Fibroblast of mammary gland (primary cell): ENCODE data around the gene KRTAP4-7.
"Not testable (repeated sequence)": the region's sequence is repeated elsewhere in the genome, so short reads cannot be mapped to it uniquely, and the experiment has no call there.

Source experiments
- DNase-seq: peaks from one replicate; pipeline ENCODE4 v3.0.0-alpha.2; 2010; ENCODE audit warnings: low read depth
- H3K4me3 ChIP-seq: 2 replicates; pipeline ENCODE4 v1.5.1; 2011; ENCODE audit warnings: low read depth, mild to moderate bottlenecking, low read length, moderate library complexity; ENCODE audit not compliant: control insufficient read depth
- CTCF ChIP-seq: conservative IDR thresholded peaks from 2 replicates; pipeline ENCODE4 v1.5.1; 2011; ENCODE audit warnings: low read depth, low read length, inconsistent platforms; ENCODE audit not compliant: control insufficient read depth, insufficient read depth

KRTAP4-7 gene

GRCh38 chr17:41111151-41111885 lies 27.4 kb downstream of the KRTAP4-7 start:
- DNase-seq, result no peak
- no peak for TF ChIP-seq CTCF
- H3K4me3 ChIP-seq, result no peak overlapping the region

- no peak for TF ChIP-seq CTCF
- no peak overlapping the region for H3K4me3 ChIP-seq
- no peak for DNase-seq
Measured at GRCh38 chr17:41116297-41116696, 32.3 kb downstream of the KRTAP4-7 start.

- not testable (repeated sequence) for DNase-seq, H3K4me3 ChIP-seq
Measured at GRCh38 chr17:41117846-41118386, 34.0 kb downstream of the KRTAP4-7 start, which contains the start of gene KRTAP4-11. KRTAP4-11 (minus strand) TSS chr17:41118373; CDS start chr17:41118315, 58 bp downstream.

- no peak for TF ChIP-seq CTCF
- peak; percentile 14 for DNase-seq
- H3K4me3 ChIP-seq, result no peak overlapping the region
Measured at GRCh38 chr17:41118721-41119120, 34.8 kb downstream of the KRTAP4-7 start.

- not testable (repeated sequence) for H3K4me3 ChIP-seq
- DNase-seq, result peak; percentile 18
Measured at GRCh38 chr17:41119696-41120690, 36.0 kb downstream of the KRTAP4-7 start.

GRCh38 chr17:41121742-41122141 lies 37.8 kb downstream of the KRTAP4-7 start:
- H3K4me3 ChIP-seq, result no peak overlapping the region
- TF ChIP-seq CTCF, result no peak
- DNase-seq, result no peak

- not testable (repeated sequence) for H3K4me3 ChIP-seq, DNase-seq
Measured at GRCh38 chr17:41123292-41123990, 39.5 kb downstream of the KRTAP4-7 start.

- not testable (repeated sequence) for DNase-seq, H3K4me3 ChIP-seq
Measured at GRCh38 chr17:41123991-41124371, 40.0 kb downstream of the KRTAP4-7 start, which contains the start of gene KRTAP4-12. KRTAP4-12 (minus strand) TSS chr17:41124182; CDS start chr17:41124122, 60 bp downstream.
